HG03565 (cell line): ENCODE data around the gene TMC4.
"Not testable (repeated sequence)": the region's sequence is repeated elsewhere in the genome, so short reads cannot be mapped to it uniquely, and the experiment has no call there.

Source experiments
- ATAC-seq: cut with Tn5 transposase; IDR thresholded peaks from one replicate; pipeline ENCODE4 v1.9.1; 2021; ENCODE audit warnings: mild to moderate bottlenecking, moderate library complexity; ENCODE audit not compliant: unreplicated experiment

Gene TMC4

GRCh38 chr19:54172471-54173358 is at the start of gene TMC4:
TMC4 (minus strand) TSS chr19:54173160; CDS start chr19:54173117, 43 bp downstream.
- no peak for ATAC-seq

- not testable (repeated sequence) for ATAC-seq
These were observed 49.0 kb upstream of the TMC4 start for GRCh38 chr19:54221947-54222346.

GRCh38 chr19:54219702-54220101 is 46.7 kb upstream of the TMC4 start:
- ATAC-seq = not testable (repeated sequence)

GRCh38 chr19:54218960-54219661 is 46.2 kb upstream of the TMC4 start:
- ATAC-seq = no peak

GRCh38 chr19:54218259-54218658 is 45.3 kb upstream of the TMC4 start:
- no peak for ATAC-seq

GRCh38 chr19:54217517-54218247 is 44.7 kb upstream of the TMC4 start:
- not testable (repeated sequence) for ATAC-seq

- ATAC-seq = no peak
These were observed 43.9 kb upstream of the TMC4 start for GRCh38 chr19:54216869-54217268.

GRCh38 chr19:54214734-54215133 is 41.8 kb upstream of the TMC4 start:
- not testable (repeated sequence) for ATAC-seq

- not testable (repeated sequence) for ATAC-seq
These were observed 41.3 kb upstream of the TMC4 start for GRCh38 chr19:54214217-54214616.

- ATAC-seq = no peak
These were observed 38.3 kb upstream of the TMC4 start for GRCh38 chr19:54211235-54211634.

GRCh38 chr19:54209811-54210494 is 37.0 kb upstream of the TMC4 start:
- no peak for ATAC-seq

- ATAC-seq = no peak
These were observed 36.3 kb upstream of the TMC4 start for GRCh38 chr19:54209058-54209810.

GRCh38 chr19:54208784-54209057 is 35.8 kb upstream of the TMC4 start:
- no peak for ATAC-seq

- peak; percentile 30 for ATAC-seq
These were observed 35.2 kb upstream of the TMC4 start for GRCh38 chr19:54207983-54208783.

- no peak for ATAC-seq
These were observed 34.7 kb upstream of the TMC4 start for GRCh38 chr19:54207676-54207982.

- not testable (repeated sequence) for ATAC-seq
These were observed 34.2 kb upstream of the TMC4 start for GRCh38 chr19:54207193-54207592.

- ATAC-seq = no peak
These were observed 33.8 kb upstream of the TMC4 start for GRCh38 chr19:54206831-54207177.

GRCh38 chr19:54206030-54206830 is 33.3 kb upstream of the TMC4 start:
- ATAC-seq = no peak
